22Rv1 (cell line): ENCODE results near the gene NPAS2.

Experiments
- H3K27ac ChIP-seq: fragments of 450-650 bp; 2 replicates; pipeline ENCODE4 v1.5.1; 2017
- CTCF ChIP-seq: fragments of 450-650 bp; IDR thresholded peaks from 2 replicates; pipeline ENCODE4 v1.5.1; 2017; ENCODE audit warnings: mild to moderate bottlenecking
- ZFX ChIP-seq: fragments of 450-650 bp; IDR thresholded peaks from 2 replicates; pipeline ENCODE4 v1.6.1; 2017; ENCODE audit warnings: antibody characterized with exemption, borderline replicate concordance

NPAS2 gene

GRCh38 chr2:100884145-100884621 lies 64.2 kb downstream of the NPAS2 start:
- TF ChIP-seq CTCF (no peak), ZFX (no peak)
- no peak overlapping the region for H3K27ac ChIP-seq

GRCh38 chr2:100886085-100886484 lies 66.1 kb downstream of the NPAS2 start:
- no peak for TF ChIP-seq CTCF
- no peak for TF ChIP-seq ZFX
- H3K27ac ChIP-seq = no peak overlapping the region

GRCh38 chr2:100887039-100887578 lies 67.2 kb downstream of the NPAS2 start:
- no peak overlapping the region for H3K27ac ChIP-seq
- TF ChIP-seq ZFX = no peak
- TF ChIP-seq CTCF = no peak

- H3K27ac ChIP-seq = no peak overlapping the region
- TF ChIP-seq ZFX (no peak), CTCF (no peak)
Observed at GRCh38 chr2:100887713-100888495, 68.0 kb downstream of the NPAS2 start.

- no peak for TF ChIP-seq CTCF
- no peak for TF ChIP-seq ZFX
- H3K27ac ChIP-seq = no peak overlapping the region
Observed at GRCh38 chr2:100888601-100889000, 68.7 kb downstream of the NPAS2 start.

GRCh38 chr2:100889286-100889685 lies 69.3 kb downstream of the NPAS2 start:
- no peak overlapping the region for H3K27ac ChIP-seq
- TF ChIP-seq CTCF (no peak), ZFX (no peak)
